ENCODE results near the gene SPINK9.

DNA sequence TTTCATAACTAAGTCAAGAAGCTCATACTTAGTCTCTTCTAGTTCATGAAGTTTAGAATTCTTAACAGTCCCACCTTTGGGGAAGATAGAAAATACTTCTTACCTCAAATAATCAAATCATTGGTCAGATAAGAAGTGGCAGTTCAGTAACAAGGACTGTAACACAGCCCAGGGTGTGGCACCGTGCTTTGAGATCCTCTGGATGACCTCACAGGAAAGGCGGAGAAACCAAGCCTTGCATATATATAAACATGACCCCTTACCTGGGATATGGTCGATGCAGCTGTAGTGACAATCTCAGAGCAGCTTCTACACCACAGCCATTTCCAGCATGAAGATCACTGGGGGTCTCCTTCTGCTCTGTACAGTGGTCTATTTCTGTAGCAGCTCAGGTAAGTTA, 23.2 kb upstream of the SPINK9 start, which contains the start of gene SPINK7:
- TF ChIP-seq CTCF (IDR thresholded peaks at IDR 0.05), result no peak
- TF ChIP-seq EZH2 (IDR thresholded peaks at IDR 0.05), result no peak

Data from neural progenitor cell (in vitro differentiated cells).